NCI-H524 treated with DMSO at 0.1 percent for 48 hours (cell line): ENCODE measurements around the gene KIZ.

Experiments used
- DNase-seq: peaks from one replicate; lab custom pipeline; 2025; lab: John Stamatoyannopoulos, UW

KIZ gene

DNA sequence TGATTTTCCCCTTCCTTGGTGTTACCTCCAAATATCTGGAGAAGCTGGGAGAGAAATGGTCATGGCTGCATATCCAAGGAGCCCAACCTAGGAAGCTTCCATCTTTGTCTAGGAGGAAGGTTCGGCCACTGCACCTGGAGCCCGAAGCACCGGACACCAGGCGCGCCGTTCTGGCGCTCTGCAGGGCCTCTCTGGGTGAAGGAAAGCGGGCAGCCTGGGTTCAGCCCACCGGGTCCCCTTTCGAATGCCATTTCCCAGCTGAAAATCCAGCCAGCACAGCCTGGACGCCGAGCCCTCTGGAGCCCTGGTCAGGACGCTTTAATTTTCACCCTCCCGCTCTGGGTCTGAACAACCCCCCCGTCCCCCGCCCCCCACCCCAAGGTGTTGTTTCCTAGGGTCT, 21.0 kb upstream of the KIZ start:
- no peak for DNase-seq

DNA sequence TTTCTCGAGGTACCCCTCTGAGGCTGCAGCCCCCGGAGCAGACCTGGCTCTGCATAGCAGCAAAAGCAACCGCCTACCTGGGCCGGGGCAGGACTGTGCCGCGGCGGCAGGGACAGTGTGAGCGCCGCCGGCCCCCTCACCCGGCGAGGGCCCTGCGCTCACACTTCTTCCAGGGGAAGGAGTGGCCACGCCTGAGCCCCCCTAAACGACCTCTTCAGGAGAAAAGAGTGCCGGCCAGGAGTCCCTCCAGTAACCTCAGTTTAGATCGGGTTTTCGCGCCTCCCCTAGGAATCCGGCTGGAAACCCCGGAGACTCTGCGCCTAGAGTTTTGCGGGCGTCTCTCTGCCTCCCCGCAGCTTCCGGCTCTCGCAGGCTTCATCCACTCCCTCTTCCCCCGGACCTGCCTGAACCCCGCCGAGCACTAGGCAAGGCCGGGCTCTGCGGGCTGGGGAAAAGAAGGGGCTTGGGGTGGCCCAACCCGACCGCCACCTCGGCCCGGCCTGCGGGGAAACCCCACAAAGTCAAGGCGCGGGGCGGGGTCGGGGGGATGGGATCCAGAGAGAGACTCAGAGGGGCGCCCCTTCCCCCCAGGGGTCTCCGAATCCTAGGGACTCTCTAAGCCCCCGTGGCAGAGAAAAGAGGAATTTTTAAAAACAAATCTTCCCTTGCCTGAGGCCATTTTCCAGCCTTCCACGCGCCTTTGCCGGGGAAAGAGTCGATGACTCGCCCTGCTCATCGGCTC, 20.3 kb upstream of the KIZ start:
- DNase-seq: no peak

DNA sequence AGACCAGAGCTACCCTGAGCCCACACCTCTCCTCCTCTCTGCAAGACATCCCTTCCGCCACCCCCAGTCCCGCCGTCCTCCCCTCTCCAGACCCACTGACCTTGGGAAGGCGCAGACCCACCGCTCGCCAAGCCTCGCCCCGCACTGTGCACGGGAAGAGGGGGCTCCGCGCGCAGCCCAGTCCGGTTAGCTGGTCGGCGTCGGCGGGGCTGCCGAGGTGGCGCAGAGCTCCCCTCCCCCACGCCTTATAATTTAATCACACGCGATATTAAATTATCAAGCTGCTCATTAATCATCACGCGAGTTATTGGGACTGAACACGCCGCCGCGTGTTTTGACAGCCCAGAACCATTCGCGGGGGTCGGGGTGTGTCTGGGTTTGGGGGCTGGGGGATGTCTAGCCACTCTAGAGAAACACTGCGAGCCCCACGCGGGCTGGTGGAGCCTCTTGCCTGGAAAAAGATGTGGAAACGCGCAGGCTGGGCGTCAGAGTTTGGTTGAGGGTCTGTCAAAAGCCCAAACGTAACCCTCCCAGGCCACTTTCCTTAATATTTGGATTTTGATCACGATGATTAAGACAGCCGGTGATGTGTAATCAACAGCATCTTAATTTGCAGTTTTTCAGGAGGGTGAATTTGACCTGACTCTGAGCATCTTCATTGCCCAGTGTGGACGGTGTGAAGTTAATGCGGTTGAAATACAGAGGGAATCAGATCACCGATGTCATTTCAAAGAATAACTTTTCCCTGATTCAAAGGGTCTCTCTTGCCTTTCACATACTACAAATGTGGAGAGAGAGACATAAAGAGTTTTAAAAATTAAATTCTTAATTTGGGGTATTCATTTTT, 19.5 kb upstream of the KIZ start, which contains the start of gene LINC00237:
Gene LINC00237 (minus strand): TSS at position 188 of the 847 bp plus-strand sequence.
- DNase-seq: no peak

DNA sequence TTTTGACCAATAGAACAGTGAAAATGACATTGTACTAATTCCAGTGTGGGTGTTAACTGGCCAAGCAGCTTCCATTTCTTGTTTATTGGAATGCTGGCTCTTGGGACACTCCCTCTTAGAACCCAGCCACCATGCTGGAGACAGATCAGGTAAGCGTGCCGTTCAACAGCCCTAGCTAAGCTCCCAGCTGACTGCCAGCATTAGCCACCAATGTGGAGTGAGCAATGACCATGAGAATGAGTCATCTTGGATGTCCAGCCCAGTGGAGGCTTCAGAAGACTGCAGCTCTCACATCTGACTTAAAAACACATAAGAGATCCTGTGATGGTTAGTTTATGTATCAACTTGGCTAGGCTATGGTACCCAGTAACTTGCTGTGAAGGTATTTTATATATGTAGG, 16.7 kb upstream of the KIZ start:
- no peak for DNase-seq

DNA sequence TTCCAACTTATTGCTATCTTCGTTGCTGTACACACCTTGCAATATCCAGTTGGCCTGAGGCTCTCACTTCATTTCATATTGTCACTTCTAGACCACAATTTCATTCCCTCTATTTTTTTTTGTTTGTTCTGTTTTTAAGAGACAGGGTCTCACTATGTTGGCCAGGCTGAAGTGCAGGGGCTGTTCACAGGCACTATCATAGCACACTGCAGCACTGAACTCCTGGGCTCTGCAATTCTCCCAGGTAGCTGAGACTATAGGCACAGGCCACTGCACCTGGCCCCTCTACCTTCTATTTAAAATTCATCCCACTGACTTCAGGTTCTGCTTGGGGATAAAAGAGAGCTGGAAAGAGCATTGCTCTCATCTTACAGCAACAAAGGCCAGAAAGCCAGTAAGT, 15.1 kb upstream of the KIZ start:
- no peak for DNase-seq

DNA sequence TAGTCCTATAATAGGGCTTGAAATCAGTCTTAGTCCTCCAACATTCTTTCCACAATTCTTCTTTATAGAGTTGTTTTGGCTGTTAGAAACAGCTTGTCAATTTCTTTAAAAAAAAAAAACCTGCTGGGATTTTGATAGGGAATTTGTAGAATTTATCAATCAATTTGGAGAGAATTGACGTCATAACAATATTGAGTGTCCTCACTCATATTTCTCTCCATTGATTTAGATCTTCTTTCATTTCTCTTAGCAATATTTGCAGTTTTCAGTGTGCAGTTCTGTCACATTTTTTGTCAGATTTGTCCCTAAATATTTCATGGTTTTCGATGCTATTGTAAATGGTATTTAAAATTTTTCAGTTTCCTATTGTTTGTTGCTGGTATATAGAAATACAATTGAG, 14.5 kb upstream of the KIZ start:
- no peak for DNase-seq

DNA sequence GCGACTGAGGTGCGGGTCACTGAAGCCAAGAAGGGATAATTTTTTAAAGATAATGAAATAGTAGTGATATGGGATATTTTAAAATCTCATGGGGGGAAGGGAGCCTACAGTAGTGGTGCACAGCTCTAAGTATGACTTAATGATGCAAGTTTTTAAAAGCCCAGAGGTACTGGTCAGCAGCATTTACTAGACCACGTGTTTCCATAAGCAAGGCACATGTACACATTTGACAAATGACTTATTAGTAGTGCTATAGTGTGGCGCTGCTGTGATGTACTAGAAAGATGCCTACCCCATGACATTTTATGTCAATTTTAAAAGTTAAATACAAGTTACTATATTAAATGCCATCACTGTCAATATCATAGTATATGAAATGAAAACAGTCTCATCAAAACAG, 12.2 kb upstream of the KIZ start:
- no peak for DNase-seq

DNA sequence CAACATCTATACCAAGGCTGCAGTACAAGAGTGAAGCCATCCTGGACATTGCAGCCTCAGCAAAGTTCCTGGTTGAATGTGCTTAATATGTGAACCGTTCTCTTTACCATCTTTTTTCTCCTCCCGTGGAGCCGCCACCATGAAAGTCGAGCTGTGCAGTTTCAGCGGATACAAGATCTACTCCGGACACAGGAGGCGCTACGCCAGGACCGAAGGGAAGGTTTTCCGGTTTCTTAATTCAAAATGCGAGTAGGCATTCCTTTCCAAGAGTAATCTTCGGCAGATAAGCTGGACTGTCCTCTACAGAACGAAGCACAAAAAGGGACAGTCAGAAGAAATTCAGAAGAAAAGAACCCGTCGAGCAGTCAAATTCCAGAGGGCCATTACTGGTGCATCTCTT, 11.3 kb upstream of the KIZ start:
- no peak for DNase-seq

DNA sequence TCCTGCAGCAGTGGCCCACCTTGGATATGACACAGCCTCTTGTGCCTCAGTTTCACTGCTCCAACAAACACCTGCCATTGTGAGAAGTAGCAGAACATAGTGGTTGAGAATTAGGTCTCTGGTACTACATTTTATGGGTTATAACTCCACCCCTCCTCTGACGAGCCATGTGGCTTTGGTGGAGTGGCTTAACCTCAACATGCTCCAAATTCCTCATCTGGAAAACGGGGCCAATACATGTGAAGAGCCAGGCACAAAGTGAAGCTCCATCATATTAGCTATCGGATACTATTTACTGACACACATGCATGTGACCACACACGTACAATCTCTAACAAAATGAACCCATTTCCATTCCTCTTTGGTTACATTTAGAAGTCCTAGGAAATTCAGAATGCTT, 8.4 kb upstream of the KIZ start:
- no peak for DNase-seq

DNA sequence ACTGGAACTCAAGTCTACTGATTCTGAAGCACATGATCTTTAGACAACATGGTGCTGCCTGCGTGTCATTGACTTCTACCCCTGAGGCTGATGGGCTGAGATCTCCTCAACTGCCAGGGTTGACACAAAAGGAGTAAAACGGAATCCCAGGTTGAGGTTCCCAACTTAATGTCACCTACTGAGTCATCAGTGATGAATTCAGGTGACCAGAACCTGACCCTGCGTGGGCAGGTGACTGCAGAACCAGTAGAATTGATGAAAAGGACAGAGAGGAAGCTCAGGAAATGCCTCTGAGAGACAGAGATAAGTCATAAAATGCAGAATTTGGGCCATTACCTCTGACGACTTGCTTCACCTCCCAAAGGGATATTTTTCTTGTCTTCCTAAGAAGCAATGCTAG, 7.7 kb upstream of the KIZ start:
- no peak for DNase-seq

DNA sequence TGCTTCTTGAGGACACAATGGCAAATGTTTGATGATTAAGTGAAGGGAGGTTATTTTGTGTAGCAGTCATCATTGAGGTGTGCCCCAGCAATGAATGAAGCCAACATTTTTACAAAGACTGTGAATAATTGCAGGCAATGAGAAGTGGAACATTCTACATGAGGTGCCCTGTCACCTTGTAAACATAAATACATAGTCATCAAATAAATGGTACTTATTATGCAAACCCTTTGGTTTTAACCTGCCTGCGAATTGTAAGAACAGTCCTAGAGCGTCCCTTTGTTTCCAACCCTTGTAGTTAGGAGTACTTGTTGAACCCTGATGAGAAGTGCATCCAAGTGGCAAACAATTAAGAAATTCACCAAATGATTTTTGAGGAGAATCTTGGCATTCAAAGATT, 7.1 kb upstream of the KIZ start:
- DNase-seq: no peak

DNA sequence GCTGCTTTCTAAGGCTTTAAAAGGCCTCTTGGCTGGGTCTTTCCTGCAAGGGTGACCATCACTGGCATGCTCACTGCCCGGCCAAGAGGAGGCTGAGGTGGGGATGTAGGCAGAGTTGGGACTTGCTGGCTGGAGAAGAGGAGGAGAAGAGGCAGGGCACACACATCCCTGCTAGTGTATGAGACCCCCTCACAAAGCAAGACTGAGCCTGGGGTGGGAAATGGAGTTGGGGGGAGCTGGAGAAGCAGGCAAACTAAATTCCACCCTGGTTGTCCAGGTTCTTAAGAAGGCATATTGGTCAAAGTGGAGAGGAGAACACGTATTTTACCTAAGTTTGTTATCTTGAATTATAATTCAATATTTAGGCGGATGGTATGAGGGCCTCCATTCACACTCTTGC, 1.7 kb upstream of the KIZ start:
- no peak for DNase-seq

DNA sequence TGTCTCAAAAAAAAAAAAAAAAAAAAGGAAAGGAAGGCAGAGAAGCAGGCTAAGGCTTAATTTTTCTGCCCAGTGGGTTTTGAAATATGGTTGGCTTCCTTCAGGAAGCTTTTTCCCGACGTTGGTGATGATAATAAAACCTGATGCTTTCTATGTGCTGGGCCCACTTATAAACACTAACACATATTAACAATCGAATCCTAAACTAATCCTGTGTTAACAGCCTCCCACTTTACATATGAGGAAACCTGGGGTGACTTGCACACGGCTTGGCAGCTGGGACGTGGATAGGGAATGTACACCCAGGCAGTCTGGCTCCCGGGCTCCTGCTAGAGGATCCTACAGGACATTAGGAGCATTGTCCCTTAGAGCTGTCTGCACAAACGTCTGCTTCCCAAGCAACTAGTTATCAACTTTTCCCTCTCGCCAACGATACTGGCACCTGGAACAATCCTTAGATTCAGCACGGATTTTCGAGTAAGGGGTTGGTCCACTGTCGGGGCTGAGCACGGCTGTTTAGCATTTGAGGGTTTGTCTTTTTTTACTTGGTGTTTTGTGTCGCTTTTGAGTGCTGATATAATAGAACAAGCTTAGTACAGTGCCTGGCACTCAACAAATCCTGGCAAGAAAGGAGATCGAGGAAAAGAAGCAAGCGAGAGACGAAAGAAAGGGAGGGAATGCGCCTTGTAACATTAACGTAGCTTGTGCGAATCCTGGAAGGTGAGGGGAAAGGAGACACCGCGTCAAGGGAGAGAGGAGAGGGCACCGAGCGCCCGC, 622 bp upstream of the KIZ start:
- peak; percentile 38 for DNase-seq

DNA sequence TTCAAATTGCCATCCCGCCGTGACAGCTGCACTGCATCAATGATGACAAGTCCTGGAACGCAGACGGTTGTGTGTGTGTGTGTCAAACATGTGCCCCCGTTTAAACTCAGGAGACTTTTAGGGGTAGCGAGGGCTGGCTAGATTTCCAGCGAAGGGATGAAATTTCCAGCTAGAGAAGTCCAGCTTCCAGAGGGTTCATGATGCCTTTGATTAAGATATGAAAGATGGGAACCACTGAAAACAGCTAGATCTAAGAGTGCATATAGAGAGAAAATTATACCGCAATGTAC, 644 bp downstream of the KIZ start:
- no peak for DNase-seq

DNA sequence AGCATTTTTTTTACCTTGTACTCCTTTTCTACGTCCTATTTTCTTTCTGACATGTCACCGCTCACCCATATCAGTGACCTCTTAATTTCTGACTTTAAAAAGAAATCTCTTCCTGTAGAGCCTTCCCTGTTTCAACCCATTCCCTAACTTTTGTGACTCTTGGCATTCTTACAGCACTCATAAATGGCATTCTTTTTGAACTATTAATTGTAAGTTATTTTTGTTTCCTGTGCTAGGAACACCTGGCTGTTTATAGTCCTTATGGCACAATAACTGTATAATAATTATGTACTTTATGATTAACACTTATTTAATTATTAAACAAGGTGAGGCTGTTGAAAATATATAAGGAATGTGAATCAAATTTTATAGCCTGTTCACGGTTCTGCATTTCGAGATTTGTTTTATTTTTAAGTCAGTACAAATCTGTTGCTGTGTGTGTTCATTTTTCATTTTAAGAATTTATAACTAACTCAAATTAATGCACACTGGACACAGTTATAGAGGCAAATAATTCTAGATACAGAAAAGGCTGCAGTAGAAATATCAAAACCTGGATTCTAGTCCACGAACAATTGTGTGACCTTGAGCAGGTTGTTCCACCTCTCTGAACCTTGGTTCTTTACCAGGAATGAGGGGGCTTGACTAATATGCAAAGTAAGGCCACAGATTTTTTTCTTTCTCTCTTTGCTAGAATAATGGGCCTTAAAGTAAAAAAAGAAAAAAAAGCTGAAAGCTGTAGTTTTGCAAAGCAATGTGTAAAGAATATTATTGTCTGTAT, 1.5 kb downstream of the KIZ start:
- DNase-seq: no peak

DNA sequence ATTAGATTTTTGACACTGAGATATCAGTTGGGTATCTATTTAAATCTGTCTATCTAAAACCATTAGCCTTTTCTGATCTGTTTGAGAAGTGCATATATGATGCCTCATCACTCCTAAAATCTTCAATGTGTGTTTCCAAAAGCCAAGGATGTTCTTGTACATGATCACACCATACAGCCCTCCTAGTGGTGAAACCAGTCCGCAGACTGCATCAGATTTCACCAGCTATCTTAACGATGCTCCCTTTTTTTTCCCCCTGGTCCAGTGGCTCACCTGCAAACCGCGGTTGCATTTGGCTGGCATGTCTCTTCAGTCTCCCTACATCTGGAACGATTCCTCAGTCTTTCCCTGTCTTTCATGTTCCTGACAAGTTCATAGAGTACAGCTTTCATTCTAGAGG, 4.0 kb downstream of the KIZ start:
- DNase-seq: no peak

DNA sequence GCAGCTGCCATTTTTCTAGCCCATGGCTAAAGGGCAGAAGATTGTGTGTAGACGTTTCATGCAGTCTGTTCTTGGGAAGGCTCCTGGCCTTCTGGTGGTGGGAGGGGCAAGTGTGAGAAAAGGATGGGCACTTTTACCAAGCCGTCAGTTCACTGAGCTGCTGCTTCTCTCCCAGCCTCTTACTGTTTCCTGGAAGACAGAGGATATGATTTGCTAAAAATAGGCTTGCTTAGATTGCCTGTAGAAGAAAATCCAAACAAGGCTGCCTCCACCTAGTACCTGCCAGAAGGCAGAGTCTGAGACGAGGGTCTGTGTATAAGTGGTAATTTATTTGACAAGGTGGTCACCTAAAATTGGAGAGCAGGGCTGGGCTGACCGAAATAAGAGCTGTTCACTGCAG, 7.5 kb downstream of the KIZ start:
- no peak for DNase-seq

DNA sequence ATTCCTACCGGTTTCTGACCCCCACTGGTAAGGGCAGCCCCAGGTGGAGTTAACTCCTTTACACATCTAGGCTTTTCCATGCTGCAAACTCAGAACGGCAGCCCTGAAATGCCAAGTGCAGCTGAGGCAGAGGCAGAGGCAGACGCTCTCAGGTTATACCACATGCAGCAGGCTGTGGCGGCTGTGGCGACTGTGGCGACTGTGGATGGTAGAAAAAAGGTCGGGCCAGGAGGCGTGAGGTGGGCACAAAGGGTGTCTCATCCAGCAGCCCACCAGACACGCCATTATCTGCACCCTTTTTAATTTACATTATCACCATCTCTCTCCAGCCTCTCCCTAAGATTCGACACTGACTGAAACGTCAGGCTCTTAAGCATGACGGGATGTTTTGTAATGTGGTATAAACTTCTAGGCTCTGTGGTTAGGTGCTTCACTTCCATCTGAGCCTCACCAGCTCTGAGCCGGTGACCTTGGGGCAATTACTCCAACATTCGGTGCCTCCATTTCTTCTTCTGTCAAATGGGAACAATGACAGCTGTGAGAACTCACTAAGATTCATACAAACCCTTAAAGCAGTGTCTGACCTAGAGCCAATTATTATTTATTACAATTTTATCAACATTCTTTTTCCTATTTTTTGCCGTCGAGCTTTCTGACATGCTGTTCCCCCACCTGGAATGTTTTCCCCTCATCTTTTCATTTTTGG, 8.2 kb downstream of the KIZ start:
- no peak for DNase-seq

DNA sequence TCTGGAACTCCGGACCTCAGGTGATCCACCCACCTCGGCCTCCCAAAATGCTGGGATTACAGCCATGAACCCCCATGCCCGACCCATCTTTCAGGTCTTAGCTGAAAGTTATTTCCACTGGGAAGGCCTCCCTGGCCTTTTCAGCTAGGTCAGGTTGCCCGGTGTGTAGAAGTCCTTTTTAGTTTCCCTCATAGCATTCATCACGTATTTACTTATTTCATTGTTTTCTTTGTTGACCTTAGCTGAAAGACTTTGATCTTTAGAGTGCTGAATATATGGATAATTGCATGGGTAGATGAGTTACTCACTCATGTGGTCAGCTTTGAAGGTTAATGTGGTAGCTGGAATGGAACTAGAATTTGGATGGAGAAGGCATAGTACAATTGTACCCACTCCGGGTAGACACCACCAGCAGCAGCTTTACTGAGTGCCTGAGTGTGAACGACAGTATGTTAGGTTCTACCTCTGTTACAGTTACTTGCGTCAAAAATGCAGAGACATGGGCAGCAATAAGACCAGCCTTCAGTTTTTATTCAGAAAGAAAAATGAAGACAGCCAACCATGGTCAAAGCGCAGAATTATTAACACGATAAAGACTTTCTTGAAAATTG, 9.1 kb downstream of the KIZ start:
- no peak for DNase-seq

DNA sequence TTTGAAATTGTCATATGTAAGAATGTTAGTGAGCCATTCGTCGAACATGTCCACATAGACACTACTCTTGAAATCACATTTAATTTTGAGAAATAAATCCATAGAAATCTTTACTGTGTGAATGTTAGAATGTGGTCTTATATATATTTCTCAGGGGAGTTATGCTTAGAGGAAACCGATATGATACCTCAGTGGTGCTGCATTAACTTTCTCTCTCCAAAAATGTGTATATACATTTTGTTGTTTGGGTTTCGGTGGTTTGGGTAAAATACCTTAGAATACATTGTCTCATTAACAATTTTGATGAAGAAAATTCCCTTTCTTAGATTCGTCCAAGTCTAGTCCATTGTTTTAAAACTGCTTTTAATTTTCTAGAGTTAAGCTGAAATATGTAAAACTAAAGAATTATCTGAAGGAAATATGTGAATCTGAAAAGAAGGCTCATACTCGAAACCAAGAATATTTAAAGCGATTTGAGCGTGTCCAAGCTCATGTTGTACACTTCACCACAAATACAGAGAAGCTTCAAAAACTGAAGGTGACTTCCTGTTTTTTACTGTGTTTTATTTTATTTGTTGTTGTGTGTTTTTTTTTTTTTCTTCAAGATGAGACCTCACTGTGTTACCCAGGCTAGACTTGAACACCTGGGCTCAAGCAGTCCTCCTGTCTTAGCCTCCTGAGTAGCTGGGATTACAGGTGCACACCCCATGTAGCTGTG, 10.3 kb downstream of the KIZ start:
- DNase-seq: no peak

DNA sequence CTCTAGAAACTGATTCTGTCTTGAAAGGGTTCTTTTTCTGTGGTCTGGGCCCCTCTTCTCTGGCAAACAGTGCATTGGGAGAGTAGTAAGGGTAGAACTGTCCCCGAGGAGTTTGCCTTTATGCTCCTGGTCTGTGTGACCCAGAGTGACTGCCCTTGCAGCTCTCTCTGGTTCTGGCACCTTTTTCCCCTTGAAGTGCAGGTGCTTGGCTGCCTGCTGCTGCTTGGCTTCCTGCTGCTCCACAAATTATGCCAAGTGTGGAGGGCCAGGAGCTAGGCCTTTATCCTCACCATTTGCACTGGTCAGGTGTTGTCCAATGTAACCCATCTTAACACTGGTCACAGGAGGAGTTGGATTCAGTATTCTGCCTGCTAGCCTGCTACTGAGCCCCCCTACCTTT, 11.2 kb downstream of the KIZ start:
- DNase-seq: no peak
